SK-N-MC (cell line): ENCODE data around the gene COASY.

Experiments
- EZH2 ChIP-seq: fragments of 200-600 bp; sonication (generic); IDR thresholded peaks from one replicate; pipeline ENCODE4 v1.6.1; 2017; ENCODE audit warnings: antibody characterized with exemption
- POLR2AphosphoS5 ChIP-seq: IDR thresholded peaks from 2 replicates; pipeline ENCODE4 v1.6.1; 2012; ENCODE audit warnings: mild to moderate bottlenecking, low read depth, low read length, borderline replicate concordance

GRCh38 chr17:42559075-42559474, 2.9 kb upstream of the COASY start:
- TF ChIP-seq POLR2AphosphoS5 (no peak), EZH2 (no peak)
